ENCODE measurements around the gene ASL. TPM values are rescaled to one million over a fixed set of nuclear protein-coding genes. Genes with fewer than 3 reads are reported as not detected.

ASL gene
- total RNA-seq, 1 donor, result 45.8 TPM

DNA sequence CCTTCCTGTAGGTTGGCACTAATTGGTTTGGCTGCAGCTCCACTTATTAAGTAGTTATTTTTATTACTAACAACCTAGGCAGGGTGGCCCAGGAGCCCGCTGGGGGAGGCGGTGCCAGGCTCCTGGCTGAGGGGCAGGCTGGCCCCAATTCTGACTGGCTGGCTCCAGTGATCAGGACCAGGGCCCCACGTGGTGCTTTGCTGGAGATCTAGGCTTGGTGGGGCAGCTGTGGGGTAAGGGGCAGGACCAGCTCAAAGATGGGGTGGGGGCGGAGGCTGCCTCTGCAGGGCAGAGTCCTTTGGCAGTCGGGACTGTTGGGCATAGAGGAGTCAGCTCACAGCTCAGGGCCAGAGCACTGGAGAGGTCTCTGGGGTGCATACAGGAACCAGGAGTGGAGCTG lies 2.4 kb downstream of the ASL start:
- DNase-seq (ENCODE audit: low read depth), result no peak
- no peak overlapping the region for H3K4me3 ChIP-seq (ENCODE audit: low read depth, low read length)
- TF ChIP-seq, protein P1, sequence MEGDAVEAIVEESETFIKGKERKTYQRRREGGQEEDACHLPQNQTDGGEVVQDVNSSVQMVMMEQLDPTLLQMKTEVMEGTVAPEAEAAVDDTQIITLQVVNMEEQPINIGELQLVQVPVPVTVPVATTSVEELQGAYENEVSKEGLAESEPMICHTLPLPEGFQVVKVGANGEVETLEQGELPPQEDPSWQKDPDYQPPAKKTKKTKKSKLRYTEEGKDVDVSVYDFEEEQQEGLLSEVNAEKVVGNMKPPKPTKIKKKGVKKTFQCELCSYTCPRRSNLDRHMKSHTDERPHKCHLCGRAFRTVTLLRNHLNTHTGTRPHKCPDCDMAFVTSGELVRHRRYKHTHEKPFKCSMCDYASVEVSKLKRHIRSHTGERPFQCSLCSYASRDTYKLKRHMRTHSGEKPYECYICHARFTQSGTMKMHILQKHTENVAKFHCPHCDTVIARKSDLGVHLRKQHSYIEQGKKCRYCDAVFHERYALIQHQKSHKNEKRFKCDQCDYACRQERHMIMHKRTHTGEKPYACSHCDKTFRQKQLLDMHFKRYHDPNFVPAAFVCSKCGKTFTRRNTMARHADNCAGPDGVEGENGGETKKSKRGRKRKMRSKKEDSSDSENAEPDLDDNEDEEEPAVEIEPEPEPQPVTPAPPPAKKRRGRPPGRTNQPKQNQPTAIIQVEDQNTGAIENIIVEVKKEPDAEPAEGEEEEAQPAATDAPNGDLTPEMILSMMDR (IDR thresholded peaks at IDR 0.05; ENCODE audit: insufficient read depth, low read length), result no peak

DNA sequence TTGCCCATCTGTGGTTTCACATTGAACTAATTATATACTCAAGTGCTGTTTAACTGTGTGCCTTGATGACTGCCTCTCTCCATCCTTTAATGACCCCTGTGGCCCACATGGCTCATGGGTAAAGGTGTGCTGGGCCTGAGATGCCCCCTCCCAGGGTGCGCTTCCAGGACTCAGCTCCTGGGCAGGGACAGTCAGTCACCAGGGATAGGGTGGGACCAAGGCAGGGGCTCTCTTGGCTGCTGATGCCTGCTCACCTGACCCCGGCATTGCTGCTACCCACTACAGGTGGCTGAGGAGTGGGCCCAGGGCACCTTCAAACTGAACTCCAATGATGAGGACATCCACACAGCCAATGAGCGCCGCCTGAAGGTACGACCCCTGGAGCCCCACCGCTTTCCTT lies 6.5 kb downstream of the ASL start:
- TF ChIP-seq, protein P1 (IDR thresholded peaks at IDR 0.05; ENCODE audit: insufficient read depth, low read length), result no peak
- H3K4me3 ChIP-seq (ENCODE audit: low read depth, low read length), result no peak overlapping the region
- no peak for DNase-seq (ENCODE audit: low read depth)

DNA sequence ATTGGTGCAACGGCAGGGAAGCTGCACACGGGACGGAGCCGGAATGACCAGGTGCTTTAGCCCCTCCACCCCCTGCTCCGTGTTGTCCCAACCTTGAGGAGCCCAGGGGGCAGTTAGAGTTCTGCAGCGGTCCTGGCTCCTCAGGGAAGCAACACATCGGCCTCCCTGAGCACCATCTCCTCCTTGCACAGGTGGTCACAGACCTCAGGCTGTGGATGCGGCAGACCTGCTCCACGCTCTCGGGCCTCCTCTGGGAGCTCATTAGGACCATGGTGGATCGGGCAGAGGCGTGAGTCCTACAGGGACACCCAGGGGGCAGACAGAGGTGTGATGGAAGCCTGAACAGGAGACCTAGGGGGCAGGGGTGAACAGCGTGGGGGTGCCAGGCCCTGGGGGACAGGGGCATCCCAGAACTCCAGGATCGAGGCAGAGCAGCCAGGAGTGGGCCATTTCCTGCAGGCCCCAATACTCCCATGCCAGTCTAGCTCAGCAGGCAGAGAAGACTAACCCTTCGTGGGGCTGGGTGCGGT lies 7.3 kb downstream of the ASL start:
- TF ChIP-seq, protein P1 (IDR thresholded peaks at IDR 0.05; ENCODE audit: insufficient read depth, low read length), result no peak
- DNase-seq (ENCODE audit: low read depth), result no peak
- H3K4me3 ChIP-seq (ENCODE audit: low read depth, low read length), result no peak overlapping the region

DNA sequence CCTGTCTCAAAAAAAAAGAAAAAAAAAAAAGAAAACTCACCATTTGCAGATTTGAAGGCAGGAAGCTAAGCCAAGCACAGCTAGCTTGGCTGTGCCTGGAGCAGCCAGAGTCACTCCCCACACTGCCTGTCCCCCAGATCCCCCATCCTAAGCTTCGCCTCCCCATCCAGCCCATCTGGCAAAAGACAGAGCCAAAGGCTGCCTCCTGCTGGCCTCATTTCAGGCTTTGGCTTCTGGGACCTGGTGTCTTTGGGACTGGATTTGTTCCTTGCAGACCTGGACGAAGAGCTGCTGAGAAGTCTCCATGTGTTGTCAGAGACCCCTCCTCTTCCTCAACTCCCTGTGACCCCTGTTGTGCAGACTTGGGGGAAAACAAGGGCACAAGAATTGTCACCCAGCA lies 8.1 kb downstream of the ASL start:
- no peak for DNase-seq (ENCODE audit: low read depth)
- H3K4me3 ChIP-seq (ENCODE audit: low read depth, low read length), result no peak overlapping the region
- TF ChIP-seq, protein P1 (IDR thresholded peaks at IDR 0.05; ENCODE audit: insufficient read depth, low read length), result no peak

DNA sequence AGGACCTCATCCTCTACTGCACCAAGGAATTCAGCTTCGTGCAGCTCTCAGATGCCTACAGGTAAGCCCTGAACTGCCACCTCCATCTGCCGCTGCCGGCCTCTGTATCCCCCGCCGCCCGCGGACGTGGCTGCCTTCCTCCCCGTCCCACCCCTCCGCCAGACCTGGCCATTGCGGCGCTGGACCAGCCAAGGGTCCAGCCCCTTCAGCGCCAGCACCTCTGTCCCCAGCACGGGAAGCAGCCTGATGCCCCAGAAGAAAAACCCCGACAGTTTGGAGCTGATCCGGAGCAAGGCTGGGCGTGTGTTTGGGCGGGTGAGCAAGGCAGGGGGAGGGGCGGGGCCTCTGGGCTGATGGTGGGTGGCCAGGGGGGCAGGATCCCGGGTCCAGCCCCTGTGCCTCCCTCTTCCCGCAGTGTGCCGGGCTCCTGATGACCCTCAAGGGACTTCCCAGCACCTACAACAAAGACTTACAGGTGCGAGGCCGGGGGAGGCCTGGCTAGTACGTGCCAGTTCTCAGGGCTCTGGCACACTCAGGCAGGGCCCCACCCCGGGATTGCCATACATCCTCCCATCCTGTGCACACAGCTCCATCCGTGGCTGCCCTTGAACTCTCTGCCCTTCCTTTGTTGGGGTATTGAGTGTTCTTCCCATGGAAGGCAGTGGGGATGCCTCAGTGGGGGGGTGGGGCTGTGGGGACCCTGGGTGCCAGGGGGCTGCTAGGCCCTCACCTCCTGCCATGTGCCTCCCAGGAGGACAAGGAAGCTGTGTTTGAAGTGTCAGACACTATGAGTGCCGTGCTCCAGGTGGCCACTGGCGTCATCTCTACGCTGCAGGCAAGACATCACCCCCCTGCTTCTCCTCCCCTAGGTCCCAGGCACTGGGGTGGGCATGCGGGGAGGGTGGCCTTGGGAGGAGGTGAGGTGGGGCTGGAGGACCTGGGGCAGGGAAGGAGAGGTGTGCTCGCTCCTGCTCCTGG lies 13.5 kb downstream of the ASL start:
- TF ChIP-seq, protein P1 (IDR thresholded peaks at IDR 0.05; ENCODE audit: insufficient read depth, low read length), result no peak
- DNase-seq (ENCODE audit: low read depth), result no peak
- H3K4me3 ChIP-seq (ENCODE audit: low read depth, low read length), result no peak overlapping the region

DNA sequence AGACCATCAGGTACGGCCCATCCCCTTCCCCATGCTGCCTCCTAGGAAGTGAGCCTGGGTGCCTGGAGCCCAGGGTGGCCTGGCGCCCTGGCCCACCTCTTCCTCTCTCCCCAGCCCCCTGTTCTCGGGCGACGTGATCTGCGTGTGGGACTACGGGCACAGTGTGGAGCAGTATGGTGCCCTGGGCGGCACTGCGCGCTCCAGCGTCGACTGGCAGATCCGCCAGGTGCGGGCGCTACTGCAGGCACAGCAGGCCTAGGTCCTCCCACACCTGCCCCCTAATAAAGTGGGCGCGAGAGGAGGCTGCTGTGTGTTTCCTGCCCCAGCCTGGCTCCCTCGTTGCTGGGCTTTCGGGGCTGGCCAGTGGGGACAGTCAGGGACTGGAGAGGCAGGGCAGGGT lies 17.0 kb downstream of the ASL start:
- no peak for DNase-seq (ENCODE audit: low read depth)
- TF ChIP-seq, protein P1 (IDR thresholded peaks at IDR 0.05; ENCODE audit: insufficient read depth, low read length), result no peak
- H3K4me3 ChIP-seq (ENCODE audit: low read depth, low read length), result no peak overlapping the region
